ENCODE measurements around the gene SLC9A5. TPM values are rescaled to one million over a fixed set of nuclear protein-coding genes. Genes with fewer than 3 reads are reported as not detected.

The SLC9A5 gene
- 1 to 10 TPM in 5 of 7 donors, under 1 TPM in 2; 0.36 to 3.1 (median 1.3) TPM for total RNA-seq
- polyA plus RNA-seq, result 1 to 10 TPM in 1 of 2 donors, under 1 TPM in 1; 0.53 to 1.1 TPM
- long read RNA-seq, donor 1, partial matches to known transcripts, result 0 of 6 reads
- long read RNA-seq, donor 1, other reads (novel, unspliced or antisense), result 6 of 6 reads
- long read RNA-seq, donor 2, result 0 reads
- long read RNA-seq, donor 3, partial matches to known transcripts, result 1 of 3 reads
- long read RNA-seq, donor 3, other reads (novel, unspliced or antisense), result 2 of 3 reads

GRCh38 chr16:67248401-67249177 is at the start of gene SLC9A5:
Gene SLC9A5 (plus strand): TSS chr16:67248979. CDS start chr16:67249015, 36 bp downstream.
- intact Hi-C loops (cut with DNase I), result no loop called here
- Histone ChIP-seq H3K27me3 (no peaks in the 10 kb centered on the region), H3K36me3 (no peaks in the 10 kb centered on the region), H3K4me1 (ENCODE audit: insufficient read depth) (peaks cover 12% of the 10 kb centered on the region), H3K27ac (no peak within 1 kb of the TSS), H3K4me3 (peak within 1 kb of the TSS; percentile 34), H3K9me3 (no peaks in the 10 kb centered on the region)
- 0 to 1% (median 1%) methylated on average over 52 to 75 of the region's 75 CpGs for WGBS, 3 donors
- peak in 4 of 5 donors; percentile 51 to 69 (median 64) for DNase-seq
- peak; percentile 9 for TF ChIP-seq POLR2A (IDR thresholded peaks at IDR 0.05)
- TF ChIP-seq CTCF (IDR thresholded peaks at IDR 0.05), result peak in 1 of 3 donors; percentile 50
- no peak for TF ChIP-seq EP300 (IDR thresholded peaks at IDR 0.05)

- intact Hi-C loops (cut with DNase I), result no loop called here
- Histone ChIP-seq H3K27me3 (no peaks in the 10 kb centered on the region), H3K4me3 (peak within 1 kb of the TSS; percentile 4), H3K36me3 (no peaks in the 10 kb centered on the region), H3K4me1 (ENCODE audit: insufficient read depth) (peaks cover 1% of the 10 kb centered on the region), H3K9me3 (no peaks in the 10 kb centered on the region), H3K27ac (no peak within 1 kb of the TSS)
- DNase-seq, result peak in 3 of 5 donors; percentile 44 to 66 (median 55)
- no peak for TF ChIP-seq CTCF (IDR thresholded peaks at IDR 0.05)
- no peak for TF ChIP-seq EP300 (IDR thresholded peaks at IDR 0.05)
- no peak for TF ChIP-seq POLR2A (IDR thresholded peaks at IDR 0.05)
- WGBS, 3 donors, result 18 to 24% (median 22%) methylated on average over 43 to 61 of the region's 61 CpGs
Observed at GRCh38 chr16:67199011-67199807, 49.6 kb upstream of the SLC9A5 start, which contains the start of gene ELMO3. Gene ELMO3 (plus strand): TSS chr16:67199131. CDS start chr16:67199327, 196 bp downstream.

DNA sequence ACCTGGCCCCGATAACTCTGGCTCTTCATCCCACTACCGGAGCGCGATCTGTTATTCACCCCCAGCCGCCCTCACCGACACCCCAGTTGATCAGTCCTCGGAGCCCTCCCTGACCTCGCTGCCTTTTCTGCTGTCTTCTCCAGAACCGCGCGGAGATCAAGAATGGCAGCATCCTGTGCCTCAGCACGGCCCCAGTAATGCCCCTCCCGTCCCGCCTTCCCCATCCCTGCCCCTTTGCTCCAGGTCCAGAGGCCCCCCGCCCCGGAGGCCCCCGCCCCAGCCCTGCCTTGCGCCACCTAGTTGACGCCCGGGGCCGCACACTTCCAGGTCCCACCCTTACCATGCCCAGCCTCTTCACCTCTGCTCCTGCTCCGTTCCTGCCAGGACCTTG is 49.0 kb upstream of the SLC9A5 start:
- H3K4me1 ChIP-seq (ENCODE audit: insufficient read depth), result peaks cover 1% of the 10 kb centered on the region
- DNase-seq, result peak in 2 of 5 donors; percentile 37 to 65
- intact Hi-C loops (cut with DNase I), result no loop called here
- no peak for TF ChIP-seq POLR2A (IDR thresholded peaks at IDR 0.05)
- no peak for TF ChIP-seq CTCF (IDR thresholded peaks at IDR 0.05)
- no peak for TF ChIP-seq EP300 (IDR thresholded peaks at IDR 0.05)
- H3K36me3 ChIP-seq, result no peaks in the 10 kb centered on the region
- no peaks in the 10 kb centered on the region for H3K9me3 ChIP-seq
- H3K27ac ChIP-seq, result no peak overlapping the region
- WGBS, 3 donors, result 21 to 29% (median 23%) methylated on average over 21 to 22 of the region's 22 CpGs
- H3K27me3 ChIP-seq, result no peaks in the 10 kb centered on the region
- H3K4me3 ChIP-seq, result peak overlapping the region; percentile 4

DNA sequence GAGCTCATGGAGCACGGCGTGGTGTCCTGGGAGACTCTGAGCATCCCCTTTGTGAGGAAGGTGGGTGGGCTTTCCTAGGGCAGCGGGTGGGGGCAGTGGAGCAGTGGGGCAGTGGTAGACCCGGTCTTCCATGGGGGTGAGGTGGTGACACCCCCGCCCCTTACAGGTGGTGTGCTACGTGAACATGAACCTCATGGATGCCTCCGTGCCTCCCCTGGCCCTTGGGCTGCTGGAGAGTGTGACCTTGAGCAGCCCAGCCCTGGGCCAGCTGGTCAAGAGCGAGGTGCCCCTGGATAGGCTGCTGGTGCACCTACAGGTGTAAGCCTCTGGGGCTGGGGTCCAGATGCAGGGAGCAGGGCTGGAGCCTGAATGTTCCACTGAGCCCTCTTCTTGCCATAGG is 48.3 kb upstream of the SLC9A5 start:
- TF ChIP-seq CTCF (IDR thresholded peaks at IDR 0.05) (no peak), POLR2A (IDR thresholded peaks at IDR 0.05) (no peak), EP300 (IDR thresholded peaks at IDR 0.05) (no peak)
- Histone ChIP-seq H3K36me3 (no peaks in the 10 kb centered on the region), H3K4me3 (no peak overlapping the region), H3K27me3 (no peaks in the 10 kb centered on the region), H3K4me1 (ENCODE audit: insufficient read depth) (peaks cover 1% of the 10 kb centered on the region), H3K27ac (no peak overlapping the region), H3K9me3 (no peaks in the 10 kb centered on the region)
- intact Hi-C loops (cut with DNase I), result no loop called here
- WGBS, 3 donors, result 85 to 89% (median 88%) methylated on average over 8 of the region's 8 CpGs
- no peak for DNase-seq

Data from ovary (tissue), 10 donors.